Adipose tissue (tissue), 3 donors: ENCODE measurements around the gene C1QTNF12. TPM values are rescaled to one million over a fixed set of nuclear protein-coding genes. Genes with fewer than 3 reads are reported as not detected.

Experiments used
- H3K27ac ChIP-seq: one replicate; pipeline ENCODE4 v1.5.1; 2013; ENCODE audit warnings: low read depth, low read length
- WGBS, 3 donors: extraction: QIAGEN DNeasy Blood & Tissue Kit; methylation state at CpG; one replicate each; pipeline ENCODE4 v1.1.7; 2013; 5-methylcytosine and 5-hydroxymethylcytosine counted together
- polyA plus RNA-seq, 3 donors: library from polyadenylated mRNA; stranded (reverse); fragments of 200-250 nt; gene quantifications; one replicate each; pipeline ENCODE4 v1.2.3, GENCODE V29; 2013
- donor health status: healthy with polysubstance abuse.
- donor health status: Bipolar disorder and iron deficiency.
- donor health status: healthy.

The C1QTNF12 gene
- 1 to 10 TPM in 2 of 3 donors, under 1 TPM in 1; 0.53 to 6.1 (median 3.5) TPM for polyA plus RNA-seq

DNA sequence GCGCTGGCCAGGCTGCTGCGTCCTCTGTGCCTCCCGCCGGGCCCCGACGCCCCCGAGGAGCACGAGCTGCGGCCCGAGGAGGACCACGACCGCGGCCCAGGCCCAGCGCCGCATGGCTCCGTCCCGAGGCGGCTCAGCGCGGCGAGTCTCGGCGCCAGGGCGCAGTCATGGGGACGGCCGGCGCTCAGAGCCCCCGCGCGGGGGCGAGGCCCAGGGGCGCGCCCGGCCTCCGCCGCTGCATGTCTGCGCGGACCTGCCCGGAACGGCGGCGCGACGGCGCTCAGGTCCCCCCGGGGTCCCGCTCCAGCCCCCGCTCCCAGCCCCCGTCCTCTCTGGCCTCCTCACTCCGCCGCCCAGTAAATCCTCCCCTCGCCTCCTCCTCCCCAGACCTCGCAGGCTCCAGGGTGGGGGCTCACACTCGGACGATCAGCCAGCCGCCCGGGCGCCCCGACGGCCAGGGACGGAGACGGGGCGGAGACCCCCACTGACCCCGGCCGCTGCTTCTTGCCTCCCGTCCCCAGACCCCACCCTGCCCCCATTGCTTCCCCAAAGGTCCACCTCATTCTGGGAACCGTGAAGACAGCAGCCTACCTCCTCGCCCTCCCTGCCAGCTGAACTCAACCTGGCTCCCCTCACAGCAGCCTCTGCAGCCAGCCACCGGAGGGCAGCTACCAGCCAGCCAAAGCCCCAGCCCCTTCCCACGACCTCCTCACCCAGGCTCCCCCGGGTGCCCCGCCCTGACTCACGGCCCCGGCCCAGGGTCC is at the start of gene C1QTNF12:
Gene C1QTNF12 (minus strand): TSS at position 146 of the 764 bp plus-strand sequence. CDS start 32 bp downstream, at position 114.
- 4 to 9% (median 5%) methylated on average over 19 to 74 of the region's 74 CpGs for WGBS, 3 donors
- peak within 1 kb of the TSS; percentile 38 for H3K27ac ChIP-seq

- no peak overlapping the region for H3K27ac ChIP-seq
- WGBS, 3 donors: 94 to 97% (median 94%) methylated on average over 34 to 35 of the region's 35 CpGs
Observed at GRCh38 chr1:1295154-1295923, 48.8 kb upstream of the C1QTNF12 start.

- no peak overlapping the region for H3K27ac ChIP-seq
- 87 to 92% (median 89%) methylated on average over 57 to 58 of the region's 58 CpGs for WGBS, 3 donors
Observed at GRCh38 chr1:1294250-1294890, 47.8 kb upstream of the C1QTNF12 start.

DNA sequence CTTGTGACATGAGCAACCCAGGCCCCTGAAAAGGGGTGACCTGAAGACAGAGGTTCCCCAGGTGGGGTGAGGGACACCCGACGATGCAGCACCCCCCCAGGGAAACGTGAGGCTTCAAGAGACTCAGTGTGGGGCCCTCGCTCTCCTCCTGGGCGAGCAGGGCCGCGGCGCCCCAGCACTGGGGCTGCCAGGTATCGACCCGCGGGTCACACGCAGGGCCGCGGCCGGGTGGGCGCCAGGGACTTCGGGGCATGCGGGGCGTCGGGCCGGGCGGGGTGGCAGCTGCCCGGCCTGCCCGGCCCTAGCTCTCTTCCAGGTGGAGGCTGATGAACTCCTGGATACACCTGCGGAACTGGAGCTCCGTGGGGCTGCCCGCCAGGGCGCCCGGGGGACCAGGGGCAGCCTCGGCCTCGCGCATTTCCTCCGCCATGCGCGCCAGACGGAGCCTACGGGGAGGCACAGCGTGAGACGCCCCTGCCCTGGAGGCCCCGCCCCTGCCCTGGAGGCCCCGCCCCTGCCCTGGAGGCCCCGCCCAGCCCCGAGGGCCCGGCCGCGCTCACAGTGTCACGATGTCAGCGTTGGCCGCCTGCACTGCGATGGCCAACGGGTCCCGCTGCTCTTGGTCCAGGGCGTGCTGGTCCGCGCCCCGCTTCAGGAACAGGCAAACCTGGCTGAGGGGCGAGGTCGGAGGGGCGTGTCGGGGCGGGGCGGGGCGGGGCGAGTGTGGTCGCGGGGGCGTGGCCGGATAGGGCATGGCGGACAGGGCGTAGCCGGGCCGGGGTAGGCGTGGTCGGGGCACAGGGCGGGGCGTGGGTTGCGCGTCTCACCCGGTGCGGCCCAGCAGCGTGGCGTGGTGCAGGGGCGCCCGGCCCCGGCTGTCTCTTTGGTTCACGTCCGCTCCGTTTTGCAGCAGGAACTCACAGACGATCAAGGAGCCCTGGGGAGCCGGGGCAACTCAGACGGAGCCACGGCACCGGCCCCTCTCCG is 47.0 kb upstream of the C1QTNF12 start:
- no peak overlapping the region for H3K27ac ChIP-seq
- 86 to 88% (median 87%) methylated on average over 57 to 94 of the region's 94 CpGs for WGBS, 3 donors

DNA sequence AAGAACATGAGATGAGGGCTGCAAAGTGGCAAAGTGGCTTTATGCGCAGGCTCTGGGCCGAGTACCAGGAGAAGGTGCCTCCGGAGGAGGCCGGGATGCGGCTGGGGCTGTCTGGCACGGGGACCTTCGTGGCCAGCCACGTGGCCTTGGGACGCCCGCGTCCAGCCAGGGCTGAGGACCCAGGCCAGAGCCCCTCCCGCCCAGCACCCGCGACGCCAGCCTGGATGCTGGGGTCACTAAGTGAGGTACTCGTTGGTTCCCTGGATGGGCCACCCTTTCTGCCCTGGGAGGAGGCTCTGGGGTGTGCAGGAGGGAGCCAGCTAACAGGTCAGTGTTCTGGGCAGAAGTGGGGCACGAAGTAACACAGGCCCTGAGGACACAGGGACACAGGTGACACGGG is 46.3 kb upstream of the C1QTNF12 start:
- no peak overlapping the region for H3K27ac ChIP-seq
- 88 to 93% (median 91%) methylated on average over 18 of the region's 18 CpGs for WGBS, 3 donors

- WGBS, 3 donors: 77 to 94% (median 88%) methylated on average over 9 of the region's 9 CpGs
- no peak overlapping the region for H3K27ac ChIP-seq
Observed at GRCh38 chr1:1292442-1292779, 45.9 kb upstream of the C1QTNF12 start.

DNA sequence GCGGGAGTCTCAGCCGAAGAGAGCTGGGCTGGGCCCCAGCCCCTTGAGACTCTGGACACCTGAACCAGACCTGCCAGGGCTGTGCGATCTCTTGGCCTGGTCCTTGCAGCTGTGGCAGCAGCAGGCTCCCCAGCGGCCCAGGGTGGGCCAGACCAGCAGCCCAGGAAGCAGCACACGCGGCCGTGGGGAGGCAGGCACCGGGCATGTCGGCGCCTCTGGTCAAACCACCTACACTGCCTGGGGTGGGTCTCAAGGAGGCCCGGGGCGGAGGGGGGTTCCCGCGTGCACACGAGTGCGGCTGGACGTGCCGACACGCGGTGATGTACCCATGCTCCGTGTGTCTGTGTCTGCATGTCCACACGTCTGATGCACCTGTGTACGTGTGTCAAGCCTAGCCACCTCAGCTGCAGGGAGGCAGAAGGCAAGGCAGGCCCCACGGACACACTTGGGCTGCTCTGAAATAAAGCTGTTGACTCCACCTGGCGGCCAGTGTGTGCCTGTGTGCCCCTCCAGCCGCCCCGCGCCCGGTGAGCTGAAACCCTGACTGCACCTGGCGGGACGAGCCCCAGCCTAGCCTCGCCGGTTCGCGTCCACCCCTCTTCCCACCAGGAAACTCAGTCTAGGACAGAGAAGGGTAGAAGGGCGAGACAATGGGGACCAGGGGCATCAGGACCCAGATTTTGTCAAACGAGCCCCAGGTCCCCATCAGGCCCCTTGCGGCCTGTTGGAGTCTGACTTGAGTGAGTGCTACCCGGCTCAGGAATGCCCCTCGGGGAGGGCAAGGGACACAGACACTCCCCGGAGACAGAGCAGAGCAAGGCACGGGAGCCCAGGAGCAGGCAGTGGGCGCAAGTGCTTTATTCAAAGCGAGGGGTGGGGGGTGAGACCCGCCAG is 45.3 kb upstream of the C1QTNF12 start:
- 30 to 50% (median 33%) methylated on average over 42 to 45 of the region's 45 CpGs for WGBS, 3 donors
- no peak overlapping the region for H3K27ac ChIP-seq

DNA sequence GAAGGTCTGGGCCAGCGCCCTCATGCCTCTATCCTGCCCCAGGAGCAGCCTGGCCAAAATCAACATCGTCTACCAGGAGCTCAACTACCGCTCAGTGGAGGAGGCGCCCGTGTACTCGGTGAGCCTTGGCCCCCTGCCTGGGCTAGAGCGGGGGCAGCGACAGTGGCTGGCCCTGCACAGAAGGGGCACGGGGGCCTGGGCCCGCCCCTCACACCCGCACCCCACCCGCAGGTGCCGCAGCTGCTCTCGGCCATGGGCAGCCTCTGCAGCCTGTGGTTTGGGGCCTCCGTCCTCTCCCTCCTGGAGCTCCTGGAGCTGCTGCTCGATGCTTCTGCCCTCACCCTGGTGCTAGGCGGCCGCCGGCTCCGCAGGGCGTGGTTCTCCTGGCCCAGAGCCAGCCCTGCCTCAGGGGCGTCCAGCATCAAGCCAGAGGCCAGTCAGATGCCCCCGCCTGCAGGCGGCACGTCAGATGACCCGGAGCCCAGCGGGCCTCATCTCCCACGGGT is 44.6 kb upstream of the C1QTNF12 start:
- H3K27ac ChIP-seq: no peak overlapping the region
- WGBS, 3 donors: 37 to 51% (median 37%) methylated on average over 26 to 28 of the region's 28 CpGs

GRCh38 chr1:1290238-1290731 is 43.8 kb upstream of the C1QTNF12 start:
- WGBS, 3 donors: 41 to 66% (median 62%) methylated on average over 15 of the region's 15 CpGs
- H3K27ac ChIP-seq: no peak overlapping the region

GRCh38 chr1:1287288-1288110 is 41.0 kb upstream of the C1QTNF12 start:
- WGBS, 3 donors: 71 to 84% (median 81%) methylated on average over 43 to 46 of the region's 46 CpGs
- no peak overlapping the region for H3K27ac ChIP-seq

DNA sequence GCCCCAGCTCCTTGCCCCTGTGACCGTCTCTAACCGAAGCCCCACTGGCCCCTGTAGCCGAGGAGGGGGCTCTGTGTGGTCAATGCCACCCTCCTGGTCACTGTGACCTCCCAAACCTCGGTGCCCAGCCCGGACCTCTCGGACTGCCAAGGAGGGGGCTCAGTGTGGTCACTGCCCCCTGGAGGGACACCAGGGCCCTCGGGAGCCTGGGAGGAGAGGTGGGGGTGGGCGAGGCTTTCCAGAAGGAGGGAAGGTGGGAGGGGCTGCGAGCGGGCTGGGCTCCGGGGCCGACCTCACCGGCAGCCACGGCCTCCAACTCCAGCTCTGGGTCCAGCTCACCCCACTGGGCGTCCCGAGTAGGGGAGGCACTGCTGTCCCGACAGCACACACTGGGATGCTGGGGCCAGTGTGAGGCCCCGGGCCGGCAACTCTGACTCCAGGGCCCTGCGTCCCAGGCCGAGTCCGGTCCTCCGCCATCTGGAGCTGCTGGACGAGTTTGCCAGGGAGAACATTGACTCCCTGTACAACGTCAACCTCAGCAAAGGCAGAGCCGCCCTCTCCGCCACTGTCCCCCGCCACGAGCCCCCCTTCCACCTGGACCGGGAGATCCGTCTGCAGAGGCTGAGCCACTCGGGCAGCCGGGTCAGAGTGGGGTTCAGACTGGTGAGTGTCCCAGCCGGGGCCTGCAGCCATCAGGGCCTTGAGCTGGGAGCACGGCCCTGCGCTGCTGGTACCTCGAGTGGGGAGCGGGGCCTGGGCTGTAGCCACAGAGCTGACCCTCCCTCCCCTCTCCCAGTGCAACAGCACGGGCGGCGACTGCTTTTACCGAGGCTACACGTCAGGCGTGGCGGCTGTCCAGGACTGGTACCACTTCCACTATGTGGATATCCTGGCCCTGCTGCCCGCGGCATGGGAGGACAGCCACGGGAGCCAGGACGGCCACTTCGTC is 40.1 kb upstream of the C1QTNF12 start:
- WGBS, 3 donors: 58 to 64% (median 59%) methylated on average over 38 to 50 of the region's 50 CpGs
- no peak overlapping the region for H3K27ac ChIP-seq

DNA sequence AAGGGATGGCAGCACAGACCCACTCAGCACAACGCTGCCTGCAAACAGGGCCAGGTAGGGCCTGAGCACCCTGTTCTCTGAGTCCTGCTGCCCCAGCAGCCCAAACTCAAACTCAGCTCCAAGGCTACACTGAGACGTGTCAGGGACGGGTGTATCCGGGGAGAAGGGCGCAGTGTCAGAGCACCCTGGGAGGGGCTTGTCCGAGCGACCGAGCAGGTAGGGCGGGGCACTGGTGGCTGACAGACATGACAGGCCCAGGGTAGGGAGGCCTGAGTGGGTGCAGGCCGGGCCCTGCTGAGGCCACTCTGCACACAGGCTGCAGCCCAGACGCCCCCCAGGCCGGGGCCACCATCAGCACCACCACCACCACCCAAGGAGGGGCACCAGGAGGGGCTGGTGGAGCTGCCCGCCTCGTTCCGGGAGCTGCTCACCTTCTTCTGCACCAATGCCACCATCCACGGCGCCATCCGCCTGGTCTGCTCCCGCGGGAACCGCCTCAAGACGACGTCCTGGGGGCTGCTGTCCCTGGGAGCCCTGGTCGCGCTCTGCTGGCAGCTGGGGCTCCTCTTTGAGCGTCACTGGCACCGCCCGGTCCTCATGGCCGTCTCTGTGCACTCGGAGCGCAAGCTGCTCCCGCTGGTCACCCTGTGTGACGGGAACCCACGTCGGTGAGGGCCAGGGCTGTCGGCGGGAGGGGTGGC is 39.2 kb upstream of the C1QTNF12 start:
- H3K27ac ChIP-seq: no peak overlapping the region
- WGBS, 3 donors: 58 to 69% (median 69%) methylated on average over 31 to 37 of the region's 37 CpGs

GRCh38 chr1:1285102-1285571 is 38.6 kb upstream of the C1QTNF12 start:
- no peak overlapping the region for H3K27ac ChIP-seq
- WGBS, 3 donors: 88 to 95% (median 93%) methylated on average over 18 to 22 of the region's 22 CpGs
